Caco-2 (cell line): ENCODE data around the gene BMP4. TPM values are rescaled to one million over a fixed set of nuclear protein-coding genes. Genes with fewer than 3 reads are reported as not detected.
"Not testable (repeated sequence)": the region's sequence is repeated elsewhere in the genome, so short reads cannot be mapped to it uniquely, and the experiment has no call there.

Experiments used
- BruUV-seq: library from RNA; stranded (reverse); fragments of 400-500 nt; replicated peaks from 2 replicates; lab custom pipeline; 2021; lab: Mats Ljungman, UMichigan
- CTCF ChIA-PET: fragments of 300-600 bp; sonication (Branson Sonifier 250); formaldehyde crosslinking; loops from one replicate; lab custom pipeline; 2022; ENCODE audit warnings: antibody characterized with exemption; lab: Charles Lee
- POLR2A ChIA-PET: fragments of 300-600 bp; sonication (Branson Sonifier 250); formaldehyde crosslinking; loops from one replicate; lab custom pipeline; 2022; ENCODE audit warnings: antibody characterized with exemption; lab: Charles Lee
- DNase-seq, 2 experiments: peaks; one replicate each; pipeline versions ENCODE4 v3.0.0 to v3.0.0-alpha.2; 2020 to 2022
- H3K27me3 ChIP-seq: replicated peaks from 2 replicates; pipeline ENCODE4 v1.6.0; 2011; ENCODE audit warnings: low read length; ENCODE audit not compliant: control insufficient read depth, insufficient read depth
- H3K36me3 ChIP-seq: 2 replicates; pipeline ENCODE4 v1.5.1; 2011; ENCODE audit warnings: low read length; ENCODE audit not compliant: control insufficient read depth, insufficient read depth
- H3K4me1 ChIP-seq: fragments of 250-450 bp; sonication (Bioruptor Pico); 2 replicates; pipeline ENCODE4 v1.5.1; 2020; ENCODE audit warnings: mild to moderate bottlenecking
- H3K4me3 ChIP-seq: 2 replicates; pipeline ENCODE4 v1.5.1; 2011; ENCODE audit warnings: low read depth, mild to moderate bottlenecking, control low read depth, low read length
- H3K9me3 ChIP-seq: fragments of 250-450 bp; sonication (Bioruptor Pico); 2 replicates; pipeline ENCODE4 v1.5.1; 2020; ENCODE audit warnings: mild to moderate bottlenecking, moderate library complexity
- H3K27ac Mint-ChIP-seq: one replicate; pipeline ENCODE4 v1.8.0; 2022; ENCODE audit warnings: mixed read lengths; ENCODE audit not compliant: unreplicated experiment
- H3K27me3 Mint-ChIP-seq: one replicate; pipeline ENCODE4 v1.8.0; 2022; ENCODE audit warnings: mixed read lengths; ENCODE audit not compliant: insufficient read depth, unreplicated experiment
- H3K36me3 Mint-ChIP-seq: one replicate; pipeline ENCODE4 v1.8.0; 2022; ENCODE audit warnings: mild to moderate bottlenecking, mixed read lengths; ENCODE audit not compliant: insufficient read depth, unreplicated experiment
- H3K4me1 Mint-ChIP-seq: one replicate; pipeline ENCODE4 v1.8.0; 2022; ENCODE audit warnings: low read depth, mixed read lengths; ENCODE audit not compliant: unreplicated experiment
- H3K4me3 Mint-ChIP-seq: one replicate; pipeline ENCODE4 v1.8.0; 2022; ENCODE audit warnings: mild to moderate bottlenecking, moderate library complexity, mixed read lengths; ENCODE audit not compliant: unreplicated experiment
- H3K9me3 Mint-ChIP-seq: one replicate; pipeline ENCODE4 v1.8.0; 2022; ENCODE audit warnings: mixed read lengths; ENCODE audit not compliant: unreplicated experiment
- intact Hi-C: fragments of 100-400 bp; cut with micrococcal nuclease; formaldehyde crosslinking; loops from one replicate; pipeline ENCODE4 v1.10.0; 2022; ENCODE audit not compliant: unreplicated experiment
- total RNA-seq: library from RNA; stranded (reverse); gene quantifications from 2 replicates; pipeline ENCODE4 v1.2.3, GENCODE V29; 2022
- TF ChIP-seq, protein P1 (sequence below), 2 experiments: fragments of 200-600 bp in 1 of 2; IDR thresholded peaks; 1 replicate in 1 of 2; 2 replicates in 1 of 2; pipeline versions ENCODE4 v1.5.1 to v1.8.0; 2011 to 2022; ENCODE audit warnings: antibody characterized with exemption in 1 of 2, control low read depth in 1 of 2, inconsistent platforms in 1 of 2, low read depth in 1 of 2, low read length in 1 of 2, mild to moderate bottlenecking in 1 of 2, moderate library complexity in 1 of 2; ENCODE audit not compliant: insufficient read depth in 1 of 2, severe bottlenecking in 1 of 2, unreplicated experiment in 1 of 2

Gene BMP4
- total RNA-seq, 1 experiment from 2014 or later: 113 TPM

DNA sequence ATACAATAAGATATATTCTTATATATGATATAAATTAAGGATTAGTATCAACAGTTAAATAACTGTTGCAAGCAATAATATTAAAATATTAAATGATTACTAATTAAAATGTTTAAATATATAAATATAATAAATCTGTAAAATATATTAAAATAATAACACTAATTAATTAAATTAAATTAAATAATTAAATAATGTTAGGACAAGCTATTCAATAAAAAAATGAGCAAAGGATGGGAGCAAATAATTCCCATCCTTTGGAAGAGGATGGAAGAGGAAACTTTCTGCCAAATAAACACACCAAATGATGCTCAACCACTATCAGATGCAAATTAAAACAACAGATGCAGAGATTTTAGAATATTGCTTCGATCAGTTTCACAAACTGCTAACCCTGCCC, 39.4 kb upstream of the BMP4 start:
- no peak for DNase-seq
- H3K27ac Mint-ChIP-seq: no peak overlapping the region
- H3K36me3 Mint-ChIP-seq: peaks cover 19% of the 10 kb centered on the region
- no peaks in the 10 kb centered on the region for H3K9me3 Mint-ChIP-seq
- ChIA-PET POLR2A (no interaction called here), CTCF (no interaction called here)
- intact Hi-C loops: no loop called here
- Histone ChIP-seq H3K9me3 (peaks cover 4% of the 10 kb centered on the region; the same call in 1 of the 2 replicates), H3K4me3 (no peak overlapping the region), H3K27me3 (no peaks in the 10 kb centered on the region), H3K36me3 (no peaks in the 10 kb centered on the region; the same call in 1 of the 2 replicates), H3K4me1 (peaks cover 38% of the 10 kb centered on the region)
- BruUV-seq: no TSS peak
- TF ChIP-seq, protein P1, sequence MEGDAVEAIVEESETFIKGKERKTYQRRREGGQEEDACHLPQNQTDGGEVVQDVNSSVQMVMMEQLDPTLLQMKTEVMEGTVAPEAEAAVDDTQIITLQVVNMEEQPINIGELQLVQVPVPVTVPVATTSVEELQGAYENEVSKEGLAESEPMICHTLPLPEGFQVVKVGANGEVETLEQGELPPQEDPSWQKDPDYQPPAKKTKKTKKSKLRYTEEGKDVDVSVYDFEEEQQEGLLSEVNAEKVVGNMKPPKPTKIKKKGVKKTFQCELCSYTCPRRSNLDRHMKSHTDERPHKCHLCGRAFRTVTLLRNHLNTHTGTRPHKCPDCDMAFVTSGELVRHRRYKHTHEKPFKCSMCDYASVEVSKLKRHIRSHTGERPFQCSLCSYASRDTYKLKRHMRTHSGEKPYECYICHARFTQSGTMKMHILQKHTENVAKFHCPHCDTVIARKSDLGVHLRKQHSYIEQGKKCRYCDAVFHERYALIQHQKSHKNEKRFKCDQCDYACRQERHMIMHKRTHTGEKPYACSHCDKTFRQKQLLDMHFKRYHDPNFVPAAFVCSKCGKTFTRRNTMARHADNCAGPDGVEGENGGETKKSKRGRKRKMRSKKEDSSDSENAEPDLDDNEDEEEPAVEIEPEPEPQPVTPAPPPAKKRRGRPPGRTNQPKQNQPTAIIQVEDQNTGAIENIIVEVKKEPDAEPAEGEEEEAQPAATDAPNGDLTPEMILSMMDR (IDR thresholded peaks at IDR 0.05; ENCODE audit: insufficient read depth in 1 of 2, low read depth in 1 of 2, low read length in 1 of 2, severe bottlenecking in 1 of 2, unreplicated experiment in 1 of 2): no peak
- H3K4me1 Mint-ChIP-seq: peaks cover 30% of the 10 kb centered on the region
- no peaks in the 10 kb centered on the region for H3K27me3 Mint-ChIP-seq
- H3K4me3 Mint-ChIP-seq: no peak overlapping the region

DNA sequence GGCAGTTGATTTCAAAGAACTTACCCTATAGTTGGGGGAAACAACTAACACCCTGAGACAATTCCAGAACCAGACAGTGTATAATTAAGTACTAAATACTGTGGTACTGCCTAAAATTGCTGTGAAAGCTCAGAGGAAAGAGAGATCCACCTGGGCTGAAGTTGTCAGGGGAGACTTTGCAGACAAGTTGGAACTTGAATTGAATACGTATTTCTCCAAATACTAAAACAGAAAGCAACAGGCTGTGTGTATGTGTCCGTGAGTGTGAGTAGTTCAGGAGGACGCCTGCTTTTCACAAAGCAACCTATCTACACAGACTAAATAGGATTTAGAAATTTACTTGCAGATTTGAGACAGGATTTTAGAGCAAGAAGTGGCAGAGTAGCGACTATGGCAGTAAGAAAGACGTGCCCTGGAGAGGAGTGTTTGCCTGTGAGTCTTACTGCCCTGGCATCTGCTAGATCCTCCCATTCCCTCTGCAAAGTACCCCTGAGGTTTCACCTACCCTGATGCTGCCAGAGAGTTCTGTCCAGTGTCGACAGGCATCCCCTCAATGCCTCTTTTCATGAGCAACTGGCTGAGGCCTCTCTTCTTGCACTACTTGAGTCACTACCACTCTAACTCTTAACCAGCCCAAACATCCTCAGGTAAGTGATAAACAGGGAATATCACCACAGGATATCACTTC, 37.4 kb upstream of the BMP4 start:
- intact Hi-C loops: no loop called here
- Histone ChIP-seq H3K9me3 (no peaks in the 10 kb centered on the region), H3K4me1 (peaks cover 22% of the 10 kb centered on the region), H3K27me3 (no peaks in the 10 kb centered on the region), H3K4me3 (no peak overlapping the region), H3K36me3 (no peaks in the 10 kb centered on the region; the same call in 1 of the 2 replicates)
- H3K27ac Mint-ChIP-seq: no peak overlapping the region
- no peaks in the 10 kb centered on the region for H3K27me3 Mint-ChIP-seq
- TF ChIP-seq, protein P1 (IDR thresholded peaks at IDR 0.05; ENCODE audit: insufficient read depth in 1 of 2, low read depth in 1 of 2, low read length in 1 of 2, severe bottlenecking in 1 of 2, unreplicated experiment in 1 of 2): no peak
- ChIA-PET POLR2A (no interaction called here), CTCF (no interaction called here)
- no peak for DNase-seq
- no TSS peak for BruUV-seq
- no peaks in the 10 kb centered on the region for H3K9me3 Mint-ChIP-seq
- no peak overlapping the region for H3K4me3 Mint-ChIP-seq
- H3K36me3 Mint-ChIP-seq: peaks cover 3% of the 10 kb centered on the region
- peaks cover 18% of the 10 kb centered on the region for H3K4me1 Mint-ChIP-seq

DNA sequence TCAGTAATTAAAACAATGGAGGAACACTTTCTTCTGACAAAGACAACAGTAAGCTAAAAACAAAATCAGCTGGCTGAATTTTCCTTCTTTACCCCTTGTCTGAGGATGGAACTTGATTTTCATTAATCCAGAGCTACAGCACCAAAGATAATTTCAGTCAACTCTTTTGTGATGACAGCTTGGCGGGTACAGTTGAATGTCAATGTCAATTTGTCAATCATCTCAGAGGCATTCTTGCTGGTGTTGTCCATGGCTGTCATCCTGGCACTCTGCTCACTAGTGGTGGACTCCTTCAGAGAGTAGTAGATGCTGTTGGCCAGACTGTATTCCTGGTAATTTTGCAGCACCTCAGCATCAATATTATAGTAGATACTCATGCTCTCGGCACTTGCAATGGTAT, 34.4 kb upstream of the BMP4 start:
- ChIA-PET POLR2A (no interaction called here), CTCF (no interaction called here)
- H3K9me3 Mint-ChIP-seq: peaks cover 13% of the 10 kb centered on the region
- TF ChIP-seq, protein P1 (IDR thresholded peaks at IDR 0.05; ENCODE audit: insufficient read depth in 1 of 2, low read depth in 1 of 2, low read length in 1 of 2, severe bottlenecking in 1 of 2, unreplicated experiment in 1 of 2): no peak
- no peaks in the 10 kb centered on the region for H3K36me3 Mint-ChIP-seq
- no peak for DNase-seq
- intact Hi-C loops: no loop called here
- H3K4me1 ChIP-seq: no peaks in the 10 kb centered on the region; the same call in 1 of the 2 replicates
- H3K4me3 Mint-ChIP-seq: no peak overlapping the region
- no TSS peak for BruUV-seq
- H3K27ac Mint-ChIP-seq: no peak overlapping the region
- peaks cover 6% of the 10 kb centered on the region; the same call in 1 of the 2 replicates for H3K9me3 ChIP-seq
- H3K27me3 ChIP-seq: no peaks in the 10 kb centered on the region
- no peak overlapping the region for H3K4me3 ChIP-seq
- no peaks in the 10 kb centered on the region for H3K27me3 Mint-ChIP-seq
- H3K4me1 Mint-ChIP-seq: no peaks in the 10 kb centered on the region
- no peaks in the 10 kb centered on the region; the same call in 1 of the 2 replicates for H3K36me3 ChIP-seq

DNA sequence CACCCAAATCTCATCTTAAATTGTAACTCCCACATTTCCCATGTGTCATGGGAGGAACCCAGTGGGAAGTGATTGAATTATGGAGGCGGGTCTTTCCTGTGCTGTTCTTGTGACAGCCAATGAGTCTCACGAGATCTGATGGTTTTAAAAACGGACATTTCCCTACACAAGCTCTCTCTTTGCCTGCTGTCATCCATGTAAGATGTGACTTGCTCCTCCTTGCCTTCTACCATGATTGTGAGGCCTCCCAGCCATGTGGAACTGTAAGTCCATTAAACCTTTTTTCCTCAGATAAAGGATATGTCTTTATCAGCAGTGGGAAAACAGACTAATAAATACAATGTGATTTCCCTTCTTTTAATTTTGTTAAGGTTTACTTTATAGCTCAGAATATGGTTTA, 30.1 kb upstream of the BMP4 start:
- H3K36me3 Mint-ChIP-seq, H3K27ac Mint-ChIP-seq, DNase-seq, H3K36me3 ChIP-seq, H3K4me3 ChIP-seq, H3K4me1 ChIP-seq, CTCF ChIA-PET, H3K27me3 Mint-ChIP-seq, H3K4me1 Mint-ChIP-seq, POLR2A ChIA-PET, BruUV-seq, H3K27me3 ChIP-seq, intact Hi-C loops, H3K4me3 Mint-ChIP-seq: not testable (repeated sequence)
- H3K9me3 ChIP-seq: peaks cover 22% of the 10 kb centered on the region
- peaks cover 28% of the 10 kb centered on the region for H3K9me3 Mint-ChIP-seq

DNA sequence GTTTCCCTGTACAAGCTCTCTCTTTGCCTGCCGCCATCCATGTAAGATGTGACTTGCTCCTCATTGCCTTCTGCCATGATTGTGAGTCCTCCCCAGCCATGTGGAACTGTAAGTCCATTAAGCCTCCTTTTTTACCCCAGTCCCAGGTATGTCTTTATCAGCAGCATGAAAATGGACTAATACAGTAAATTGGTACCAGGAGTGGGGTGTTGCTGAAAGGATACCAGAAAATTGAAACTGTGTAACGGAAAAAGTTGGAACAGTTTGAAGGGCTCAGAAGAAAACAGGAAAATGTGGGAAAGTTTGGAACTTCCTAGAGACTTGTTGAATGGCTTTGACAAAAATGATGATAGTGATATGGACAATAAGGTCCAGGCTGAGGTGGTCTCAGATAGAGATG, 28.3 kb upstream of the BMP4 start:
- H3K27ac Mint-ChIP-seq, BruUV-seq, POLR2A ChIA-PET, H3K4me1 Mint-ChIP-seq, DNase-seq, CTCF ChIA-PET, H3K4me3 ChIP-seq, H3K36me3 ChIP-seq, H3K27me3 Mint-ChIP-seq, intact Hi-C loops, H3K4me3 Mint-ChIP-seq, H3K36me3 Mint-ChIP-seq, H3K4me1 ChIP-seq, H3K27me3 ChIP-seq: not testable (repeated sequence)
- H3K9me3 ChIP-seq: peaks cover 22% of the 10 kb centered on the region
- peaks cover 28% of the 10 kb centered on the region for H3K9me3 Mint-ChIP-seq
